Stimulated activated CD4-positive, alpha-beta T cell treated with anti-CD3 and anti-CD28 coated beads, Interleukin-12 subunit alpha, Interleukin-12 subunit beta, amount 100 ng/mL, for 48 hours (primary cell): ENCODE results near the gene KRR1.
"Not testable (repeated sequence)": the region's sequence is repeated elsewhere in the genome, so short reads cannot be mapped to it uniquely, and the experiment has no call there.

Experiments
- DNase-seq, 3 donors: peaks; one replicate each; pipeline ENCODE4 v3.0.0-alpha.2; 2020; ENCODE audit warnings: low read depth in 2 of 3, low spot score in 1 of 3

Gene KRR1

DNA sequence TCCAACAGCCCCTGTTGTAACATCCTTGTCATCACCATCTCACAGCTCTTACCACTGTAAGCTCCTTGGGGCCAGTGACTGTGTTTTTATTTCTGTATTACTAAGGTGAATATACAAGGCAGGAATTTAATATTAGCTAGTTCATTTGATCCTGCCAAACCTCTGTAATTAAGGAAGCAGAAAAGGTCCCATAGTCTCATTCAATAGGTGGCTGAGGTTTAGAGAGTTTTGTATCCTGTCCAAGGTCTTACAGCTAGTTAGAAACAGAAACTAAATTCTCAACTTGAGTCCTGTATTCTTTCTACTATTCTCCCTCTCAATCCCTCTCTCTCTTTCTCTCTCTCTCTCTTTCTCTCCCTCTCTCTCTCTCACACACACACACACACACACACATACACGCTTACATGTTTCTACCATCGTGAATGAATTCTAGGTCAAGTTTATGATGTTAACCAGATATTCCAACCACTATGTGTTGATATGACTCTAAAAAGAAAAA is 31.4 kb downstream of the KRR1 start:
- no peak for DNase-seq

DNA sequence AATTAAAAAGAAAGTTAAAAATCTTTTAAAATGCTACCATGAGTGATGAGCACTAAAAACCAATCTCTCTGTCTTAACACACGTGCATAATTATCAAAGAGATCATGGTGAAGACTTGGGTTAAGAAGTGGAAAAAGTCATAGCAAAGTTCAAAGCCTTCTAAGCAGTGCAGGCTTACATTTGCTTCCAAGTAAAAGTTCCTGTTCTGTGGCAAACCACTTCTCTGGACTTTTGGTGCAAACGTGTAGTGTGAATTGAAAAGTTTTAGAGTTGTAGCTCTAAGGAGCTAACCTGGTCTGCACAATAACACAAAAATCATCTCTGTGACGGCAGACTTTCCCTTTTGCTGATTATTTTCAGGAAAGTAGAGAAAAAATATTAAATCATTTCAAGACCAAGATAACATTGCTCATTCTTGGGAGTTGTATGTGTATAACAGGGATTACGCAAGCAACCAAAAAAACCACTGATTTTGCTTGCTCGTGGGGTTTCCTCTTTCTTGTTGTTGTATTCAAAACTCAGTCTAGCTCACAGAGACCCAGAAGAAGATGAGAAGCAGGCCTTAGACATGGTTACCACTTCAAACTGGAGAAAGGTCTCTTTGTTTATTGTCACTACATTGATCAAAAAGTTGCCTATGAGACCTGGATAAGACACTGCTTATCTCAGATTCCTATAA is 33.2 kb downstream of the KRR1 start:
- peak in 2 of 3 donors; percentile 11 to 35 for DNase-seq

DNA sequence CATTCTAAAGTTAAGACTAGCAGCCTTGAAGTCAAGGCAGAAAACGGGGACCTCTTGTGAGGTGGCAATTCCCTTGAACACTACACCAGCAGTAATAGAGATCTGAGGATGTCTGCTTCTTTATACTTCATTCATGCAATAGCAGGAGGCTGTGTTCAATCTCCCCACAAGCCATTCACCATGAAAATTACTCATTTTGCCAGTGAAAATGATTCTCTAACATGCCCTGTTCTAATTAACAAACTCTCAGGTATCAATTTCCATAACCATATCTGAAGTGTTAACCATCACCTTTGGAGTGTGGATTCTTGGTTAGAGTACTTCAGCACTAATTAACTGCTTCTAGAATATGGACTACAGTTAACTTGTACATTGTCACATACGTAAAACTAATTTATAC is 34.3 kb downstream of the KRR1 start:
- DNase-seq: no peak

DNA sequence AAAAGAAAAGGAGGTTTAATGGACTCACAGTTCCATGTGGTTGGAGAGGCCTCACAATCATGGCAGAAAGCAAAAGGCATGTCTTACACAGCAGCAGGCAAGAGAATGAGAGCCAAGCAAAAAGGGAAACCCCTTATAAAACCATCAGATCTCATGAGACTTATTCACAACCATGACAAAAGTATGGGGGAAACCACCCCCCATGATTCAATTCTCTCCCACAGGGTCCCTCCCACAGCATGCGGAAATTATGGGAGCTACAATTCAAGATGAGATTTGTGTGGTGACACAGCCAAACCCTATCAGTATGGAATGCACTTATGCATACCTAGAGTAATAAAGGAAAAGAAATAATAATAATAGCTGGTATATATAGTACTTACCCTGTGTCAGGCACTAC is 35.3 kb downstream of the KRR1 start:
- peak; percentile 30 to 37 (median 33) for DNase-seq

DNA sequence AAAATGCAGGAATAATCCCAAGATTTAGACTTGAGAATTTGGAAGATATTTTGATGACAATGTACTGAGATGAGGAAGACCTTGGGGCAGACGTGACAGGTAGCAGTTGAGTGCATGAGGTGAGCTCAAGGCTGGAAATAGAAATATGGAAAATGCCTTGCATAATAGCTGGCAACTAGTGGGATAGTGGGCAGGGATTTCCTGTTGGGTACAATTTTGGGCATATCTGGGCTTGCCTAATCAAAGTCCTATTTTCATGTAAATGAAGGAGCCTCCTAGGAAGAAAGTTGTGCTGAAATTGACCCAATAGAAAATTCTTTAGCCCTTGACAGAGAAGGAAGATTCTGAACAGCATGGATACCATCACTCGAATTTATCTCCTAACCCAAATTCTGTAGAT is 37.3 kb downstream of the KRR1 start:
- no peak for DNase-seq

DNA sequence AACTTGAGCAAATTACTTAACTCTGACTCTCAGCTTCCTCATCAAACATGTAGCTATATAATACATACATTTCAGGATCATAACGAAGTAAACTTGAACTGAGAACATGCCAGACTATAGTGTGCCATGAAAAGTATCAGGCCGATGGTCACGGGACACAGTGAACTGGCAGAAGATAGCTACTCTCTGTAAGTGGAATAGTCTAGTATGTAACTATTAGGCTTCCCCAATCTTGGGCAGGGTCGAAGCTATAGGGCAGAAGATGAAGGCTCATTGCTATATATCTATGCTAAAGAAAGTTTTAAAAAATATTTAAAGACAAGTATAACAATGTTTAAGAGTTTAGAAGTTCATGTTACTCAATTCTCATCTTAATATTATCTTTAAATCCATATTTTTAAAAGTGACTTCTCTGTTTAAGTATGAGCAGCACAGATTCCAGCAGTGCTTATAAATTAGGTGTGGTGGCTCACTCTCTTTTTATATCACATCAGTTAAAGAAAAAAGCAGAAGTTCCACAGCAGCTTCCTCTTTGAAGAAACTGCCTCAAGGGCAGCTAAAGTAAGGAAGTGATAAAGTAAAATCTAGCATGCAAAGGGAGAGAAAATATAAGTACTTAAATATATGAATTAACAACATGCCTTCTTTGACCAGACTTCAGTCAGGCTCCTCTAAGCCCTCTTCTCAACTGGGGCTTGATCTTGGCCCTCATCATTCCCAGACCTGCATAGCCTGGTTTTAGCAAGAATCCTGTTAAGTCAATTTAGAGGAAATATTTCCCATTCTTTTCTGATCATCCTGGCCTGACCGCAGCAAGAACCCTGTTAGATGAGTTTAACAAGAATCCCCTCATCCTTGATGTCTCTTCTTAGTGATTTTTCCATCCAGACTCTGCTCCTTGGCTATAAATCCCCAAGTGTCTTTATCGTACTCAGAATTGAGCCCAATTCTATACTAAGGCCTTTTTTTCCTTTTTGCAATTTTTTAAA is 39.2 kb downstream of the KRR1 start:
- no peak for DNase-seq

DNA sequence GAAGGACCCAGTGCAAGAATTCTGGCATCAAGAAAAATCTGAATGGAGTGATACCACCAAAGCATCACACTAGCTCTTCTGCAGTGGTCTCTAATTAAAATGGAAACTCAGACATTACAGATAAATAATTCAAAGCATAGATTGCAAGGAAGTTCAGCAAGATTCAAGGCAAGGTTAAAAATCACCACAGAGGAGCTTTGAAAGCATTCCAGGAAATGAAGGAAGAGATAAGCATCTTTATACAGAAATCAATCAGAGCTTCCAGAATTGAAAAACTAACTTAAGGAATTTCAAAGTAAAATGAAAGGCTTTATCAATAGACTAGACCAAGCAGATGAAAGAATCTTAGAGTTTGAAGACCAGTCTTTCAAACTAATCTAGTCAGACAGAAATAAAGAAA is 51.2 kb downstream of the KRR1 start:
- no peak for DNase-seq

DNA sequence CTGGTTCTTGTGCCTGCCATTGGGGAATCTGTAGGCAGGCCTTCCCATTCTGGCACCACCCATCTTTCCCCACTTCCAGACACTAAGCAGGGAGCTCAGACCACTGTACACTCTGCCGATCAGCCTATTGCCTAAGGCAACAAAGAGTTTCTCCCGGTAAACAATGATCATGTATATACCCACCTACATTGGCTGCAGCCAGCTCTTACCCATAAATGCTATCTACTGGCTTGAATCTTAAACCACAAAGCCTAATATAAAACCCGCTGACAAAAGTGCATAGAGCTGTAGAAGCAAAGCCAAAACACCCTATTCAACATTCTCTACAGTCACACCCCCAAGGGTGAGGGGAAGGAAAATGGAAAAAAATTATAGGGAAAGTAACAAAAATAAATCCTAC is 51.7 kb downstream of the KRR1 start:
- DNase-seq: no peak

DNA sequence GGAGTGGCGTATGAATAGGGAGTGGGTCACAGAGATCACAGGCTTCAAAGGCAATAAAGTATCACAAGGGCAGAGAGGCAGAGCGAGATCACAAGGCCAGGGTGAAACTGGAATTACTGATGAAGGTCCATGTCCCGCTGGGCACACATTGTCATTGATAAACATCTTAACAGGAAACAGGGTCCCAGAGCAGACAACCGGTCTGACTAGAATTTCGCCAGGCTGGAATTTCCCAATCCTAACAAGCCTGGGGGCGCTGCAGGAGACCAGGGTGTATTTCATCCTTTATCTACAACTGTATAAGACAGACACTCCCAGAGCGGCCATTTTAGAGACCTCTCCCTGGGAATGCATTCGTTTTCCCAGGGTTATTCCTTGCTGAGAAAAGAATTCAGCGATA is 53.5 kb downstream of the KRR1 start:
- DNase-seq: not testable (repeated sequence)

DNA sequence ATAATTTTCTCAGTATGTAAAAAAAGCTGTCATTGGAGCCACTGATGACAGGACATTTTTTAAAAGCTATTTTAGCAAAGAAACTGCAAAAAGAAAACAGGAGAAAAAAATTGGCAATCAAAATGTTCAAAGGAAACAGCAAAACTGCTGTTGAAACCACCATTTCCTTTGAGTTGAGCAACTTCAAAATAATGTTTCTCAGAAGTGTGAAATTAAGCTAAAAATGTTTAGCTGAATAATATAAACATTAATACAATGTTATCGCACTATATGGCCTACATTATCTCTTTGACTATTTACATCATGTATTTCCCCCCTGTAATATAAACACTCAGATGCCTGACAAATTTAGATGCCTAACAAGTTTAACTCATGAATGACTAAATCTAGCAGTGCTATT is 54.2 kb downstream of the KRR1 start:
- DNase-seq: no peak

DNA sequence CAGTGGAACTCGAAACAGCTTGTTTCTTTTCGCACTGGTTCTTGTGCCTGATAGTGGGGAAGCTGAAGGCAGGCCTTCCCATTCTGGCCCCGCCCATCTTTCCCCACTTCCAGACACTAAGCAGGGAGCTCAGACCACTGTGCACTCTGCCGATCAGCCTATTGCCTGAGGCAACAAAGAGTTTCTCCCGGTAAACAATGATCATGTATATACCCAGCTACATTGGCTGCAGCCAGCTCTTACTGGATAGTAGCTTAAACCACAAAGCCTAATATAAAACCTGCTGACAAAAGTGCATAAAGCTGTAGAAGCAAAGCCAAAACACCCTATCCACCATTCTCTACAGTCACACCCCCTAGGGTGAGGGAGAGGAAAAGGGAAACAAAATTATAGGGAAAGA is 55.6 kb downstream of the KRR1 start:
- no peak for DNase-seq

DNA sequence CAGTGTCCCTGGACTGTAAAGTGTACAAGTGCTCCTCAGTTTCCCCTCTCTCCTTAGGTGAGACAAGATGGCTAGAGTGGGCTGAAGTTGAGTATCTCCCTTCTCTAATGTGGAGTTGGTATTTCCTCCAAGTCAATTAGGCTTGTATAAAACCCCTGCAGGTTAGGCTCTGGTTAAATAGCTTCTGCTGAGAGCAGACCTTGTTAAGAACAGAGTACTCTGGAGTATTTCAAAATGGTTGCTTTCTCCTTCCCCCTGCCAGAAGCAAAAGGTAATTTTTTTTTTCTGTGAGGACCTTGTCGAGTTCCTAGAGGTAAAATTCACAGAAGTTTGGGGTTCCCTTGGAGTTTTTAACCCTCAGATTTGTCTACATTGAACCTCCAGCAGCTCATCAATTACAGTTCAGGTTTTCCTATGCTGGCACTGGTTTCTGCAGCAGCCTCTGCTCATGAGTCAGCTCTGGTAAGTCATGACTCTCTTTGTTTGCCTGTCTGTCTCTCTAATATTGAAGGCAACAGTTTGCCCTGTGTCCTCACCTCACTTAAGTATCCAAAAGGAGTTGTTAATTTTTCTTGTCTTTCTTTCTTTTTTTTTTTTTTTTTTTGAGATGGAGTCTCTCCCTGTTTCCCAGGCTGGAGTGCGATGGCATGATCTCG is 58.6 kb downstream of the KRR1 start:
- no peak for DNase-seq

DNA sequence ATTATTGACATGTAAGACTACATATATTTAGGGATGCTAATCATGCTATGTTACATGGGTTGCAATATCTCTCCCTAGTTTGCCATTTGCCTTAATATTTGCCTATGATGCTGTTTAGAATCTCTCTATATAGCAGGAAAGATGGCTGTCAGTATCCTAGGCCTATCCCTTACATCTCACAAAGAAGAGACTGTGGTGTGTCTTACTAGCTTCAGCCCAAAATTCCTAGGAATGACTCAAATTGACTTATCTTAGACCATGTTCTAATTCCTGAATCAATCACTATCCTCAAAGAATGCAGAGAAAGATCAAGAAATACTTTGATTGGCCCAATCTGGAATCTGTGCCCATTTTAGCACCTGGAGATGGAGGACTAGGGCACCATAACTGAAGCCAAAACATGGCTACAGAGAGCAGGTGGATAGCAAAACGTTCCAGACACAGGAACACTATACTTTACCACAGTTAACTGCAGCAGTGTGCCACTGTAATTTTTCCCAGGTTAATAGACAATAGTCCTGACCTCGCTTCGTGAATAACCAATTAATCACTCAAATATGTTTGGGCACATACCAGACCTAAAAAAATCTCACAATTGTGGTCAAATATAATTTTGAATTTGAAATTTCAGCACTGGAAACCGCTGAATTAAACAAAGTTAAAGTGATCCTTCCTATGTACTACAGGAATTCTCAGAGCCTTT is 63.6 kb downstream of the KRR1 start:
- DNase-seq: no peak

DNA sequence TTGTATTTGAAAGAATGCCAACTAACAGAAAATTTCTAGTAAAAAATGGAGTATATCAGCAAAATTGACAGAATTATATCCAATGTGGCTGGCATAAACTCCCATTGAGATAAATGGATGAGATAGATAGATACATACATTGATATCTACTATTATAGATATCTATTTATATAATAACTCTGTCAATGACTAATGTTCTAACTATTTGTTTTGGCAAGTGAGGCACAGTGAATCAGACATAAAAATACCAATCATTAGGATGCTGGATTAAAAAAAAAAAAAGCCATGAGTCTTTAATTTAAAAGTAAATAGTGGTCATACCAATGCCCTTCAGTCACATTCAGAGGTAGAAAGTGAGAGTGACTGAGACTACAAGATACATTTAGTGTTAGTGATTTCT is 64.6 kb downstream of the KRR1 start:
- no peak for DNase-seq

DNA sequence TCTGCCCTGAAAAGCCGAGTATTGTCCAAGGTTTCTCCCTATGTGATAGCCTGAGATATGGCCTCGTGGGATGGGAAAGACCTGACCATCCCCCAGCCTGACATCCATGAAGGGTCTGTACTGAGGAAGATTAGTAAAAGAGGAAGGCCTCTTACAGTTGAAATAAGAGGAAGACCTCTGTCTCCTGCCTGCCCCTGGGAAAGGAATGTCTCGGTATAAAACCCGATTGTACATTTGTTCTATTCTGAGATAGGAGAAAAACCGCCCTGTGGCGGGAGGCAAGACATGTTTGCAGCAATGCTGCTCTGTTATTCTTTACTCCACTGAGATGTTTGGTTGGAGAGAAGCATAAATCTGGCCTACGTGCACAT is 66.3 kb downstream of the KRR1 start:
- DNase-seq: not testable (repeated sequence)

DNA sequence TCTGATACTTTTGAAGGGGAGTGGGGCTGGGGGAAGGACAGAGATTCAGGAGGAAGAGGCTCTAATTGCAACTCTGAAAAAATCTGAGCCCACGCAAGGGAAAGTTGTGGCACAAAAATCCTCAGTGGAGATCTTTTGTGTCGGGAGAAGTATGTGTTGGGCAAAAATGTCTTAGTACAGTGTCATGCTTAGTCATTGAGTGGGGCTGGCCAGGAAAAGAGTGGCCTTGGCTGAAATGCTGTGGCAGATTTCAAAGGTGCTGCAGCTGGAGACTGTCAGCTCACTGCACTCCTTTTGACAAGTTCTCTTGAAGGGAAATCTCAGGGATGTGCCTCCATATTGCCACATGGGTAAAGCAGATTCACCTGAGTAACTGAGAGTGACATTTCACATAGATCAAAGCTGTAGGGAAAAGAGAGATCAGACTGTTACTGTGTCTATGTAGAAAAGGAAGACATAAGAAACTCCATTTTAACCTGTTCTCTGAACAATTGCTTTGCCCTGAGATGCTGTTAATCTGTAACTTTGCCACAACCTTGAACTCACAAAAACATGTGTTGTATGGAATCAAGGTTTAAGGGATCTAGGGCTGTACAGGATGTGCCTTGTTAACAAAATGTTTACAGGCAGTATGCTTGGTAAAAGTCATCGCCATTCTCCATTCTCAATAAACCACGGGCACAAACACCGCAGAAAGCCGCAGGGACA is 66.8 kb downstream of the KRR1 start:
- DNase-seq: no peak

DNA sequence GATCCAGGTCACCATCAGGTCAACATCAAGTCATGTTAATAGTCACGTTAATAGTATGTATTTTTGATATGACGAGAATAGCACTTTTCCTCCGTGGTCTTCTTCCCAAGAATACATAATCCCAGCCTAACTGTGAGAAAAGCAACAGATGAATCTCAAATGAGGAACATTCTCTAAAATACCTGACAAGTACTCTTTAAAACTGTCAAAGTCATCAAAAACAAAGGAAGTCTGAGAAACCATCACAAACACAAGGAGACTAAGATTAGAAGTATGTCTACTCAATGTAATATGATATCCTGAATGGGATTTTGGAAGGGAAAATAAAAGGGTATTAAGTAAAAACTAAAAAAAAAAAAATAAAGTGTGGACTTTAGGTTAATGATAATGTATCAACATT is 67.7 kb downstream of the KRR1 start:
- DNase-seq: no peak

DNA sequence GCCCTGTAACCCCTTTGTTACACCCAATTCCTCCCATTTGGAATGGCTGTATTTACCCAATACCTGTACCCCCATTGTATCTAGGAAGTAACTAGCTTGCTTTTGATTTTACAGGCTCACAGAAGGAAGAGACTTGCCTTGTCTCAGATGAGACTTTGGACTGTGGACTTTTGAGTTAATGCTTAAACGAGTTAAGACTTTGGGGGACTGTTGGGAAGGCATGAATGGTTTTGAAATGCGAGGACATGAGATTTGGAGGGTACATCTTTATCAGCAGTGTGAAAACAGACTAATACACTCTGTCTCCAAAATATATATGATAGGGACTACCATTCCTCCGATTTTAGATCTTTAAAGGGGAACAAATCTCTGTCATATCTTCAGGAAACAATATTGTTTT is 69.0 kb downstream of the KRR1 start:
- DNase-seq: not testable (repeated sequence)

DNA sequence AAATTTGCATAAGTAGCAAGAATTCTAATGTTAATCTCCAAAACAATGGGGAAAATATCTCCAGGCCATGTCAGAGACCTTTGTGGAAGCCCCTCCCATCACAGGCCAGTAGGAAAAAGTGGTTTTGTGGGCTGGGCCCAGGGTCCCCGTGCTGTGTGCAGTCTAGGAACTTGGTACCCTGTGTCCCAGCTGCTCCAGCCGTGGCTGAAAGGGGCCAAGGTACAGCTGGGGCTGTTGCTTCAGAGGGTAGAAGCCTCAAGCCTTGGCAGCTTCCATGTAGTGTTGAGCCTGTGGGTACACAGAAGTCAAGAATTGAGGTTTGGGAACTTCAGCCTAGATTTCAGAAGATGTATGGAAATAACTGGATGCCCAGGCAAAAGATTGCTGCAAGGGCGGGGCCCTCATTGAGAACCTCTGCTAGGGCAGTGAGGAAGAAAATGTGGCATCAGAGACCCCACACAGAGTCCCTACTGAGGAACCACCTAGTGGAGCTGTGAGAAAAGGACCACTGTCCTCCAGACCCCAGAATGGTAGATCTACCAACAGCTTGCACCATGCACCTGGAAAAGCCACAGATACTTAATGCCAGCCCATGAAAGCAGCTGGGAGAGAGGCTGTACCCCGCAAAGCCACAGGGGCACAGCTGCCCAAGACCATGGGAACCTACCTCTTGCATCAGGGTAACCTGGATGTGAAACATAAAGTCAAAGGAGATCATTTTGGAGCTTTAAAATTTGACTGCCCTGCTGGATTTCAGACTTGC is 69.5 kb downstream of the KRR1 start:
- DNase-seq: not testable (repeated sequence)
